K562 (cell line): Measurements from ENCODE around the gene PHOX2A. TPM values are rescaled to one million over a fixed set of nuclear protein-coding genes. Genes with fewer than 3 reads are reported as not detected.

ENCODE experiments used
- ATAC-seq: fragments of 200-7000 bp; cut with Tn5 transposase; 3 replicates; pipeline ENCODE4 v1.9.1; 2020; ENCODE audit warnings: moderate library complexity
- BruUV-seq: library from RNA; stranded (reverse); fragments of 400-500 nt; replicated peaks from 2 replicates; lab custom pipeline; 2021; lab: Mats Ljungman, UMichigan
- CTCF ChIA-PET: fragments of 300-600 bp; formaldehyde crosslinking; extraction: SDS; loops from one replicate; lab custom pipeline; 2021; ENCODE audit warnings: low intra/inter-chr PET ratio; lab: Yijun Ruan, JAX
- POLR2A ChIA-PET: fragments of 300-600, 350-650 bp; sonication (Branson Sonifier 250); formaldehyde crosslinking; extraction: SDS; loops from one replicate; lab custom pipeline; 2021; ENCODE audit warnings: antibody characterized with exemption, inconsistent platforms; lab: Yijun Ruan, JAX
- DNase-seq, 4 experiments: peaks; one replicate each; pipeline versions ENCODE4 v3.0.0 to v3.0.0-alpha.2; 2011 to 2018; ENCODE audit warnings: low spot score in 3 of 4, mixed read lengths in 3 of 4; ENCODE audit errors: extremely low read depth in 1 of 4
- FAIRE-seq: peaks from 2 replicates; lab custom pipeline; 2011; peaks lifted over from hg19 to GRCh38; lab: Jason Lieb, UNC
- H2AFZ ChIP-seq: 2 replicates; pipeline ENCODE4 v1.6.0; 2011; ENCODE audit warnings: low read depth, low read length, control low read depth, inconsistent platforms
- H3K27ac ChIP-seq: fragments of 200-600 bp; 3 replicates; pipeline ENCODE4 v1.8.0; 2011; ENCODE audit warnings: low read depth, mild to moderate bottlenecking, control low read depth, inconsistent platforms, low read length, moderate library complexity, mixed read lengths; ENCODE audit errors: extremely low read depth
- H3K27me3 ChIP-seq, 2 experiments: fragments of 300-600 bp in 1 of 2; 2 replicates in 1 of 2; 3 replicates in 1 of 2; pipeline versions ENCODE4 v1.6.0 to v1.8.0; 2011; ENCODE audit warnings: inconsistent platforms in 2 of 2, low read length in 2 of 2, mild to moderate bottlenecking in 1 of 2, mixed read lengths in 1 of 2, moderate library complexity in 1 of 2; ENCODE audit not compliant: control insufficient read depth in 2 of 2, insufficient read depth in 2 of 2
- H3K36me3 ChIP-seq: fragments of 300-600 bp; 3 replicates; pipeline ENCODE4 v1.8.0; 2011; ENCODE audit warnings: mild to moderate bottlenecking, low read length, inconsistent platforms; ENCODE audit not compliant: control insufficient read depth, insufficient read depth
- H3K4me1 ChIP-seq, 2 experiments: fragments of 200-600 bp in 1 of 2; replicated peaks in 1 of 2; 2 replicates in 1 of 2; 3 replicates in 1 of 2; pipeline versions ENCODE4 v1.5.1 to v1.8.0; 2011; ENCODE audit warnings: inconsistent platforms in 2 of 2, low read length in 2 of 2, mild to moderate bottlenecking in 1 of 2, mixed read lengths in 1 of 2, moderate library complexity in 1 of 2; ENCODE audit not compliant: control insufficient read depth in 2 of 2, insufficient read depth in 2 of 2
- H3K4me2 ChIP-seq: 2 replicates; pipeline ENCODE4 v1.6.1; 2011; ENCODE audit warnings: low read length, control low read depth, inconsistent platforms, mixed read lengths; ENCODE audit not compliant: insufficient read depth
- H3K4me3 ChIP-seq: fragments of 200-600 bp; sonication (generic), shearing (Covaris generic); 2 replicates; pipeline ENCODE4 v1.5.1; 2016; ENCODE audit warnings: control low read depth, inconsistent platforms
- H3K79me2 ChIP-seq: fragments of 200-600 bp; 3 replicates; pipeline ENCODE4 v1.8.0; 2011; ENCODE audit warnings: low read length, inconsistent platforms; ENCODE audit not compliant: control insufficient read depth, insufficient read depth
- H3K9ac ChIP-seq, 2 experiments: 2 replicates each; pipeline versions ENCODE4 v1.6.0 to v1.6.1; 2011; ENCODE audit warnings: low read depth in 2 of 2, low read length in 2 of 2, control low read depth in 1 of 2, inconsistent platforms in 1 of 2, mild to moderate bottlenecking in 1 of 2, mixed read lengths in 1 of 2; ENCODE audit not compliant: insufficient read depth in 1 of 2
- H3K9me1 ChIP-seq: one replicate; pipeline ENCODE4 v1.6.0; 2011; ENCODE audit warnings: inconsistent platforms, mild to moderate bottlenecking, low read length, moderate library complexity; ENCODE audit not compliant: control insufficient read depth, insufficient read depth
- H3K9me3 ChIP-seq: replicated peaks from 2 replicates; pipeline ENCODE4 v1.5.1; 2011; ENCODE audit warnings: low read depth, low read length, inconsistent platforms; ENCODE audit not compliant: control insufficient read depth, insufficient read depth
- H4K20me1 ChIP-seq: replicated peaks from 2 replicates; pipeline ENCODE4 v1.6.1; 2011; ENCODE audit warnings: low read length, inconsistent platforms, mixed read lengths; ENCODE audit not compliant: control insufficient read depth, insufficient read depth
- MCM3 ChIP-seq: fragments of 450-650 bp; IDR thresholded peaks from 2 replicates; pipeline ENCODE4 v1.6.1; 2016
- MCM7 ChIP-seq, 2 experiments: fragments of 450-650 bp; IDR thresholded peaks; 2 replicates each; pipeline ENCODE4 v1.6.1; 2016 to 2018
- PHF21A ChIP-seq: fragments of 450-650 bp; IDR thresholded peaks from 2 replicates; pipeline ENCODE4 v1.6.1; 2017; ENCODE audit warnings: low read depth, borderline replicate concordance
- ZBTB17 ChIP-seq: fragments of 450-650 bp; formaldehyde crosslinking; IDR thresholded peaks from 2 replicates; pipeline ENCODE4 v1.4.0; 2020; ENCODE audit warnings: mild to moderate bottlenecking
- ZNF212 ChIP-seq: fragments of 450-650 bp; formaldehyde crosslinking; IDR thresholded peaks from 2 replicates; pipeline ENCODE4 v1.4.0; 2020; ENCODE audit warnings: mild to moderate bottlenecking
- WGBS: fragments of 100-300 bp; shearing (Covaris generic); methylation state at CpG from one replicate; pipeline ENCODE4 v1.1.6; 2016; ENCODE audit warnings: low coverage, mixed read lengths; ENCODE audit not compliant: insufficient coverage; ENCODE audit errors: missing lambda C conversion rate; 5-methylcytosine and 5-hydroxymethylcytosine counted together
- in situ Hi-C: fragments of 300-500 bp; cut with MboI; formaldehyde crosslinking; loops from 4 replicates; pipeline ENCODE4 v1.15.0; 2018; ENCODE audit warnings: inconsistent platforms, mixed read lengths
- intact Hi-C: fragments of 100-400 bp; cut with micrococcal nuclease; formaldehyde crosslinking; loops from 2 replicates; pipeline ENCODE4 v1.14.2; 2022
- polyA plus RNA-seq, 8 experiments: library from polyadenylated mRNA; depleted of rRNA in 4 of 8; stranded (reverse) in 5 of 8; unstranded in 3 of 8; fragments of >200 nt; fragmentation: Nextera tagmentation in 2 of 8; fragmentation: Illumina TruSeq in 1 of 8; extraction: Ambion mirVana in 2 of 8; extraction: Trizol in 1 of 8; gene quantifications; 2 replicates each; pipeline versions ENCODE4 v1.2.1 to v1.2.3, GENCODE V29; 2011 to 2014; ENCODE audit warnings: inconsistent platforms in 1 of 8, missing spikeins in 1 of 8
- total RNA-seq, 7 experiments: library from RNA; depleted of rRNA in 6 of 7; stranded (reverse); fragments of >200 nt in 6 of 7; fragmentation: Illumina TruSeq in 2 of 7; extraction: Trizol in 2 of 7; gene quantifications; 2 replicates each; pipeline versions ENCODE4 v1.2.1 to v1.2.3, GENCODE V29; 2011 to 2021; ENCODE audit warnings: low replicate concordance in 1 of 7

PHOX2A gene
- total and polyA plus RNA-seq, 9 of the 15 experiments (the other 6 are each of a cell fraction or from before 2014, with no cell fraction given): not detected

DNA sequence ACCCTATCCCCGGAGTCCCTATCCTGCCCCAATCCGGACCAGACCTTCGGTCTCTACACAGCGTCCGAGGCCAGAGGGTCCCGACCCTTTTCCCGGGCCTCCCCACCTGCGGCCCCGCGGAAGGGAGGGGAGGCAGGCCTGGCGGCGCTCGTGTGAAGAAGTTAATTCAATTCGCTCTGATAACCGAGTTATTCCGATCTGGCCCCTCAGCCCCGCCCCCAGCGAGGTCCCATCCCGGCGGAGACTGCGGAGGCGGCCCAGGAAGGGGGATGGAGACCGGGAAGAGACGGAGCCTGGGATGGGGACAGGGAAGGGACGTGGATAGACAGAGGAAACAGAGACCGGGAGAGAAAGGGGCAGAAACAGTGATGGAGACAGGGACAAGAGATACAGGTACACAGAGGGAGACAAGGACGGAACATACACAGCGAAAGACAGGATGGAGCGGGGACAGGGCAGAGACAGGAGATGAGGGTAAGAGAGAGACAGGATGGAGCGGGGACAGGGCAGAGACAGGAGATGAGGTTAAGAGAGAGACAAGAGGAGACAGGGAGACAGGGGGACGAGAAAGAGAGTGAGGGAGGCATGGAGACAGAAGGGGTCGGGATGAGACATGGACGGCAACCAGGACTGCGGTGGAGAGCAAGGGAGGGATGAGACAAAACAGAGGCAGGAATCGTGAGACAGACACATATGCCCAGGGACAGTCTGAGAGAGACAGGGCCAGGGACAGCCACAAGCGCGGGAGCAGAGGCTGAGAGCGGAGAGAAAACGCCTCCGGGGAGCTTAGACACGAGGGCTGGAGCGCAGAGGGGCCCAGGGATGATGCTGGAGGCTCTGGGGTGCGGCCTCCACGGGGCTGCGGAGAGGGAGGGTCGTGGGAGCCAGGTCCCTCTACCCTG lies 636 bp upstream of the PHOX2A start:
- POLR2A ChIA-PET: interaction anchor here (2.2 kb wide), 1 partner anchor 9 kb away, joined by 9 read pairs; no protein-coding TSS in a partner anchor
- Histone ChIP-seq H3K4me2 (no peak overlapping the region), H3K9ac (no peak overlapping the region; a peak in 1 of 4 replicates), H2AFZ (no peak overlapping the region), H3K9me3 (no peaks in the 10 kb centered on the region), H3K9me1 (no peaks in the 10 kb centered on the region), H3K36me3 (no peaks in the 10 kb centered on the region), H3K27me3 (peaks cover 25 to 36% of the 10 kb centered on the region in 2 experiments), H3K4me3 (no peak overlapping the region), H3K4me1 (peaks cover 0 to 17% of the 10 kb centered on the region in 2 experiments; a peak in 2 of 5 replicates), H4K20me1 (no peaks in the 10 kb centered on the region), H3K79me2 (no peaks in the 10 kb centered on the region), H3K27ac (no peak overlapping the region)
- FAIRE-seq (no peak), ATAC-seq (no peak; the same call in 2 of the 3 replicates), DNase-seq (no peak)
- in situ Hi-C loops (no loop called here), intact Hi-C loops (no loop called here)
- 14% methylated on average over 30 of the region's 46 CpGs for WGBS
- peak; percentile 85 for TF ChIP-seq MCM3
- no peak for TF ChIP-seq ZBTB17 (CRISPR knock-in tag)
- no peak for TF ChIP-seq PHF21A
- no peak for TF ChIP-seq ZNF212
- 0 out of 4 replicates have a peak, but pooled peaks of 1 of the 2 experiments have one; percentile 71 for TF ChIP-seq MCM7 (IDR thresholded peaks at IDR 0.05)
- no TSS peak for BruUV-seq
- CTCF ChIA-PET: no interaction called here
